Activated CD4-positive, alpha-beta T cell treated with anti-CD3 and anti-CD28 coated beads for 4 hours (primary cell): ENCODE results near the gene CDC5L.

Experiments used
- DNase-seq, 2 donors: peaks; one replicate each; pipeline ENCODE4 v3.0.0-alpha.2; 2020

The CDC5L gene

GRCh38 chr6:44375071-44375470 is 12.4 kb upstream of the CDC5L start:
- no peak for DNase-seq

GRCh38 chr6:44377484-44377883 is 10.0 kb upstream of the CDC5L start:
- no peak for DNase-seq

GRCh38 chr6:44377971-44378370 is 9.5 kb upstream of the CDC5L start:
- no peak for DNase-seq

GRCh38 chr6:44381739-44382138 is 5.8 kb upstream of the CDC5L start:
- DNase-seq: no peak

- no peak for DNase-seq
Measured at GRCh38 chr6:44386364-44386928, 1.1 kb upstream of the CDC5L start.

GRCh38 chr6:44386929-44387345 is 569 bp upstream of the CDC5L start:
- peak in 1 of 2 donors; percentile 6 for DNase-seq

GRCh38 chr6:44388135-44388487 is 605 bp downstream of the CDC5L start:
- no peak for DNase-seq

GRCh38 chr6:44388887-44389286 is 1.4 kb downstream of the CDC5L start:
- DNase-seq: no peak

- DNase-seq: no peak
Measured at GRCh38 chr6:44390158-44390683, 2.7 kb downstream of the CDC5L start.

- no peak for DNase-seq
Measured at GRCh38 chr6:44395501-44395900, 8.0 kb downstream of the CDC5L start.

- no peak for DNase-seq
Measured at GRCh38 chr6:44396968-44397367, 9.5 kb downstream of the CDC5L start.

GRCh38 chr6:44397424-44398164 is 10.1 kb downstream of the CDC5L start:
- DNase-seq: no peak

GRCh38 chr6:44399991-44400390 is 12.5 kb downstream of the CDC5L start:
- DNase-seq: no peak

GRCh38 chr6:44400572-44400971 is 13.1 kb downstream of the CDC5L start:
- DNase-seq: no peak

- DNase-seq: no peak
Measured at GRCh38 chr6:44401138-44401537, 13.6 kb downstream of the CDC5L start.

GRCh38 chr6:44404022-44404714 is 16.7 kb downstream of the CDC5L start:
- no peak for DNase-seq

GRCh38 chr6:44404715-44405099 is 17.2 kb downstream of the CDC5L start:
- no peak for DNase-seq

- no peak for DNase-seq
Measured at GRCh38 chr6:44407951-44408670, 20.6 kb downstream of the CDC5L start.

- no peak for DNase-seq
Measured at GRCh38 chr6:44409207-44409794, 21.8 kb downstream of the CDC5L start.

- no peak for DNase-seq
Measured at GRCh38 chr6:44410363-44410762, 22.9 kb downstream of the CDC5L start.

- DNase-seq: no peak
Measured at GRCh38 chr6:44411141-44411540, 23.6 kb downstream of the CDC5L start.

GRCh38 chr6:44415449-44415848 is 27.9 kb downstream of the CDC5L start:
- no peak for DNase-seq
